Fibroblast of villous mesenchyme (primary cell): ENCODE measurements around the gene INS. TPM values are rescaled to one million over a fixed set of nuclear protein-coding genes. Genes with fewer than 3 reads are reported as not detected.

ENCODE experiments used
- DNase-seq: peaks from one replicate; pipeline ENCODE4 v3.0.0-alpha.2; 2010; ENCODE audit warnings: low read depth
- H3K4me3 ChIP-seq: 2 replicates; pipeline ENCODE4 v1.5.1; 2011; ENCODE audit warnings: low read depth, mild to moderate bottlenecking, low read length
- total RNA-seq: library from RNA; depleted of rRNA; stranded (reverse); fragments of >200 nt; gene quantifications from 2 replicates; pipeline ENCODE4 v1.2.3, GENCODE V29; 2012
- TF ChIP-seq, protein P1 (sequence below): IDR thresholded peaks from 2 replicates; pipeline ENCODE4 v1.5.1; 2012; ENCODE audit warnings: low read depth, mild to moderate bottlenecking, low read length; ENCODE audit not compliant: insufficient read depth

Gene INS
- total RNA-seq = not detected in 2 replicates

GRCh38 chr11:2160736-2161259, at the start of gene INS:
Gene INS (minus strand): TSS chr11:2161209. CDS start chr11:2160971, 238 bp downstream.
- DNase-seq = no peak
- TF ChIP-seq, protein P1, sequence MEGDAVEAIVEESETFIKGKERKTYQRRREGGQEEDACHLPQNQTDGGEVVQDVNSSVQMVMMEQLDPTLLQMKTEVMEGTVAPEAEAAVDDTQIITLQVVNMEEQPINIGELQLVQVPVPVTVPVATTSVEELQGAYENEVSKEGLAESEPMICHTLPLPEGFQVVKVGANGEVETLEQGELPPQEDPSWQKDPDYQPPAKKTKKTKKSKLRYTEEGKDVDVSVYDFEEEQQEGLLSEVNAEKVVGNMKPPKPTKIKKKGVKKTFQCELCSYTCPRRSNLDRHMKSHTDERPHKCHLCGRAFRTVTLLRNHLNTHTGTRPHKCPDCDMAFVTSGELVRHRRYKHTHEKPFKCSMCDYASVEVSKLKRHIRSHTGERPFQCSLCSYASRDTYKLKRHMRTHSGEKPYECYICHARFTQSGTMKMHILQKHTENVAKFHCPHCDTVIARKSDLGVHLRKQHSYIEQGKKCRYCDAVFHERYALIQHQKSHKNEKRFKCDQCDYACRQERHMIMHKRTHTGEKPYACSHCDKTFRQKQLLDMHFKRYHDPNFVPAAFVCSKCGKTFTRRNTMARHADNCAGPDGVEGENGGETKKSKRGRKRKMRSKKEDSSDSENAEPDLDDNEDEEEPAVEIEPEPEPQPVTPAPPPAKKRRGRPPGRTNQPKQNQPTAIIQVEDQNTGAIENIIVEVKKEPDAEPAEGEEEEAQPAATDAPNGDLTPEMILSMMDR = no peak
- no peak within 1 kb of the TSS for H3K4me3 ChIP-seq

- H3K4me3 ChIP-seq = no peak overlapping the region
- no peak for DNase-seq
- TF ChIP-seq, protein P1 = no peak
Measured at GRCh38 chr11:2210366-2211112, 49.5 kb upstream of the INS start.

- DNase-seq = no peak
- no peak overlapping the region for H3K4me3 ChIP-seq
- TF ChIP-seq, protein P1 = no peak
Measured at GRCh38 chr11:2209900-2210321, 48.9 kb upstream of the INS start.

DNA sequence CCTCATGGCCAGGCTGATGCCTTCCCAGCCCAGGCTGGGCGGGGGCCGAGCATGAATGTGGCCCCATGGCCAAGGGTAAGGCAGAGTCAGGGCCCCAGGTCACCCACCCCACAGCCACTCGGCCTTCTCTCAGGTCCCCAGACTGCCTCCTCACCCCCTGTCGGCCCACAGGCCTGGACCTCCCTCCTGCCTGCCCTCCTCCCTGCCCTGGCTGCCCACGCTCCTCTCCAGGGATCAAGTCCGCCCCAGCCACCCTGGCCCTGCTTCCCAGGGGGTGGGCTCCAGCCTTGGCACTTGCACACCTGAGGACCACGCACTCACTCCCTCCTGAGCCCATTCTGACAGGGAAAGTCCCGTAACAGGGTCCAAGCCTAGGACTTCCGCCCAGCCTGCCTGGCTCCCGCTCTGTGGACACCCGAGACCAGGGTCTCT, 48.4 kb upstream of the INS start:
- TF ChIP-seq, protein P1 = no peak
- H3K4me3 ChIP-seq = no peak overlapping the region
- no peak for DNase-seq

- no peak overlapping the region for H3K4me3 ChIP-seq
- no peak for DNase-seq
- TF ChIP-seq, protein P1 = no peak
Measured at GRCh38 chr11:2208691-2209369, 47.8 kb upstream of the INS start.

GRCh38 chr11:2207773-2208621, 47.0 kb upstream of the INS start:
- no peak for DNase-seq
- TF ChIP-seq, protein P1 = no peak
- no peak overlapping the region for H3K4me3 ChIP-seq
